HEK293T (cell line): ENCODE data around the gene ZNF43.
"Not testable (repeated sequence)": the region's sequence is repeated elsewhere in the genome, so short reads cannot be mapped to it uniquely, and the experiment has no call there.

Experiments used
- CTCF ChIA-PET: fragments of 350-600 bp; formaldehyde crosslinking; extraction: SDS; loops from one replicate; lab custom pipeline; 2021; ENCODE audit warnings: antibody characterized with exemption, inconsistent platforms; lab: Yijun Ruan, JAX
- POLR2A ChIA-PET: fragments of 350-600 bp; formaldehyde crosslinking; extraction: SDS; loops from one replicate; lab custom pipeline; 2020; ENCODE audit warnings: antibody characterized with exemption, inconsistent platforms; lab: Yijun Ruan, JAX
- DNase-seq: peaks from one replicate; pipeline ENCODE4 v3.0.0; 2012; ENCODE audit warnings: mixed read lengths; ENCODE audit errors: extremely low spot score
- ARNT ChIP-seq: fragments of 450-650 bp; IDR thresholded peaks from 2 replicates; pipeline ENCODE4 v1.6.1; 2017; ENCODE audit warnings: mild to moderate bottlenecking
- BHLHE40 ChIP-seq: fragments of 450-650 bp; IDR thresholded peaks from 2 replicates; pipeline ENCODE4 v1.6.1; 2016; ENCODE audit warnings: mild to moderate bottlenecking, moderate library complexity, borderline replicate concordance
- CTBP1 ChIP-seq: fragments of 450-650 bp; IDR thresholded peaks from 2 replicates; pipeline ENCODE4 v1.6.1; 2016; ENCODE audit warnings: borderline replicate concordance
- ELF4 ChIP-seq: fragments of 450-650 bp; IDR thresholded peaks from 2 replicates; pipeline ENCODE4 v1.6.1; 2017; ENCODE audit warnings: antibody characterized with exemption
- FOXA1 ChIP-seq: fragments of 450-650 bp; IDR thresholded peaks from 2 replicates; pipeline ENCODE4 v1.6.1; 2016; ENCODE audit warnings: mild to moderate bottlenecking
- FOXK2 ChIP-seq: fragments of 450-650 bp; IDR thresholded peaks from 2 replicates; pipeline ENCODE4 v1.6.1; 2016; ENCODE audit warnings: mild to moderate bottlenecking
- FOXM1 ChIP-seq: fragments of 450-650 bp; IDR thresholded peaks from 2 replicates; pipeline ENCODE4 v1.6.1; 2017; ENCODE audit warnings: mild to moderate bottlenecking, borderline replicate concordance
- HDGF ChIP-seq: fragments of 450-650 bp; IDR thresholded peaks from 2 replicates; pipeline ENCODE4 v1.6.1; 2017; ENCODE audit warnings: antibody characterized with exemption, borderline replicate concordance
- L3MBTL2 ChIP-seq: fragments of 450-650 bp; conservative IDR thresholded peaks from 2 replicates; pipeline ENCODE4 v1.6.1; 2016; ENCODE audit warnings: mild to moderate bottlenecking
- LEF1 ChIP-seq: fragments of 450-650 bp; IDR thresholded peaks from 2 replicates; pipeline ENCODE4 v1.6.1; 2017; ENCODE audit warnings: mild to moderate bottlenecking, borderline replicate concordance
- NFRKB ChIP-seq: fragments of 450-650 bp; IDR thresholded peaks from 2 replicates; pipeline ENCODE4 v1.6.1; 2016; ENCODE audit warnings: mild to moderate bottlenecking, moderate library complexity
- SP1 ChIP-seq: fragments of 450-650 bp; IDR thresholded peaks from 2 replicates; pipeline ENCODE4 v1.6.1; 2017
- SUZ12 ChIP-seq: fragments of 450-650 bp; IDR thresholded peaks from 2 replicates; pipeline ENCODE4 v1.6.1; 2016; ENCODE audit warnings: mild to moderate bottlenecking
- TARDBP ChIP-seq: fragments of 450-650 bp; IDR thresholded peaks from 2 replicates; pipeline ENCODE4 v1.6.1; 2016
- ZNF384 ChIP-seq: fragments of 450-650 bp; IDR thresholded peaks from 2 replicates; pipeline ENCODE4 v1.6.1; 2016
- TF ChIP-seq, protein P1 (sequence below): fragments of 450-650 bp; IDR thresholded peaks from 2 replicates; pipeline ENCODE4 v1.6.1; 2016

ZNF43 gene

DNA sequence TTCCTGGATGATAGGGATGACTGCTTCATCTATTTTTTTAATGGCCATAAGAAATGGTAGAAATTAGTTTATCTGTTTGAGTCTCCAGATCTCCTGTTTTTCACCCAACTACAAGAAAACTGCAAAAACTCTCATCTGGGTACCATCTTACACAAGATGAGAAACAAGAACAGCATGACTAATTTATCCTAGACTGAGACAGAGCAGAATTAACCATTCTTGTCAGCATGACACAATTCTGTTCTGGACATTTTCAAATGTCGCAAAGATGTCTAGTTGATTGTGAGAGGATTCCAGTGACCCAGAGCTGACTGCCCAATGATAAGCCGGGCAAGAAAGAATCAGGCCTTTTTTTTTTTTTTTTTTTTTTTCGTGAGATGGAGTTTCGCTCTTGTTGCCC lies 12.8 kb downstream of the ZNF43 start:
- POLR2A ChIA-PET: no interaction called here
- no peak for TF ChIP-seq ELF4
- TF ChIP-seq SUZ12: no peak
- TF ChIP-seq FOXA1: no peak
- no peak for TF ChIP-seq FOXM1
- TF ChIP-seq SP1: no peak
- TF ChIP-seq, protein P1, sequence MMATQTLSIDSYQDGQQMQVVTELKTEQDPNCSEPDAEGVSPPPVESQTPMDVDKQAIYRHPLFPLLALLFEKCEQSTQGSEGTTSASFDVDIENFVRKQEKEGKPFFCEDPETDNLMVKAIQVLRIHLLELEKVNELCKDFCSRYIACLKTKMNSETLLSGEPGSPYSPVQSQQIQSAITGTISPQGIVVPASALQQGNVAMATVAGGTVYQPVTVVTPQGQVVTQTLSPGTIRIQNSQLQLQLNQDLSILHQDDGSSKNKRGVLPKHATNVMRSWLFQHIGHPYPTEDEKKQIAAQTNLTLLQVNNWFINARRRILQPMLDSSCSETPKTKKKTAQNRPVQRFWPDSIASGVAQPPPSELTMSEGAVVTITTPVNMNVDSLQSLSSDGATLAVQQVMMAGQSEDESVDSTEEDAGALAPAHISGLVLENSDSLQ: no peak
- no peak for TF ChIP-seq LEF1
- TF ChIP-seq TARDBP: no peak
- TF ChIP-seq BHLHE40: no peak
- TF ChIP-seq FOXK2: no peak
- no peak for TF ChIP-seq L3MBTL2
- TF ChIP-seq HDGF: no peak
- no peak for TF ChIP-seq NFRKB
- TF ChIP-seq ZNF384: no peak
- no peak for TF ChIP-seq ARNT
- CTCF ChIA-PET: no interaction called here
- no peak for DNase-seq

GRCh38 chr19:21812448-21812847 lies 23.5 kb downstream of the ZNF43 start:
- no peak for DNase-seq
- no peak for TF ChIP-seq SP1

DNA sequence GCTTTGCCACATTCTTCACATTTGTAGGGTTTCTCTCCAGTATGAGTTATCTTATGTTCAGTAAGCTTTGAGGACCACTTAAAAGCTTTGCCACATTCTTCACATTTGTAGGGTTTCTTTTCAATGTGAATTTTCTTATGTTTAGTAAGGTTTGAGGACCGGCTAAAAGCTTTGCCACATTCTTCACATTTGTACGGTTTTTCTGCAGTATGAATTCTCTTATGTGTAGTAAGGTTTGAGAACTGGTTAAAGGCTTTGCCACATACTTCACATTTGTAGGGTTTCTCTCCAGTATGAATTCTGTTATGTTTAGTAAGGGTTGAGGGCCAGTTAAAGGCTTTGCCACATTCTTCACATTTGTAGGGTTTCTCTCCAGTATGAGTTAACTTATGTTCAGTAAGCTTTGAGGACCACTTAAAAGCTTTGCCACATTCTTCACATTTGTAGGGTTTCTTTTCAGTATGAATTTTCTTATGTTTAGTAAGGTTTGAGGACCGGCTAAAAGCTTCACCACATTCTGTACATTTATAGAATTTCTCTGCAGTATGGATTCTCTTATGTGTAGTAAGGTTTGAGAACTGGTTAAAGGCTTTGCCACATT lies 27.5 kb downstream of the ZNF43 start:
- POLR2A ChIA-PET, CTCF ChIA-PET, DNase-seq: not testable (repeated sequence)

More at GRCh38 chr19:21812448-21812847, 23.5 kb downstream of the ZNF43 start:
- ChIA-PET POLR2A (no interaction called here), CTCF (no interaction called here)

GRCh38 chr19:21789466-21790085 lies 46.4 kb downstream of the ZNF43 start:
- no peak for DNase-seq
- CTCF ChIA-PET: no interaction called here
- no peak for TF ChIP-seq FOXM1
- TF ChIP-seq CTBP1: no peak
- no peak for TF ChIP-seq LEF1
- no peak for TF ChIP-seq TARDBP
- TF ChIP-seq FOXA1: no peak
- no peak for TF ChIP-seq ELF4
- TF ChIP-seq ARNT: no peak
- no peak for TF ChIP-seq NFRKB
- TF ChIP-seq L3MBTL2: no peak
- TF ChIP-seq, protein P1: no peak
- no peak for TF ChIP-seq FOXK2
- no peak for TF ChIP-seq ZNF384
- TF ChIP-seq SP1: no peak
- TF ChIP-seq SUZ12: no peak
- TF ChIP-seq HDGF: no peak
- TF ChIP-seq BHLHE40: no peak
- POLR2A ChIA-PET: no interaction called here

DNA sequence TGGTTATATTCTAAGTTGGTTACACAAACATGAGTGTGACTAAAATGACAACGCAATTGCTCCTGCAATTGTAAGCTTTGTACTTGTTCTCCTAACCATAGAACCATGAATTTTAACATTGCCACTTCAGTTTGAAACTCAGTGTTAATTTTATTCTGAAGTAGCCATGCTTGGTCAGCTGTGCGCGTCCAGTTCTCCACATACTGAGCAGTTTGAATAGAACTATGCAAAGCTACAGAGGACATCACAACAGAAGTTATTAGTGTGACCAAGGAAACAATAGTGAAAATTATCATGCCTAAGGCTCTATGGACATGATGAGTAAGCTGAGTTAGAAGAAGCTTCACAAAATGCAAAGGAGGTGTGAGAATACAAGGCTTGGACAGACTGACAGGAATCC lies 49.0 kb downstream of the ZNF43 start:
- TF ChIP-seq L3MBTL2: no peak
- TF ChIP-seq SUZ12: no peak
- no peak for TF ChIP-seq FOXM1
- TF ChIP-seq FOXK2: no peak
- TF ChIP-seq NFRKB: no peak
- TF ChIP-seq LEF1: no peak
- TF ChIP-seq ZNF384: no peak

DNA sequence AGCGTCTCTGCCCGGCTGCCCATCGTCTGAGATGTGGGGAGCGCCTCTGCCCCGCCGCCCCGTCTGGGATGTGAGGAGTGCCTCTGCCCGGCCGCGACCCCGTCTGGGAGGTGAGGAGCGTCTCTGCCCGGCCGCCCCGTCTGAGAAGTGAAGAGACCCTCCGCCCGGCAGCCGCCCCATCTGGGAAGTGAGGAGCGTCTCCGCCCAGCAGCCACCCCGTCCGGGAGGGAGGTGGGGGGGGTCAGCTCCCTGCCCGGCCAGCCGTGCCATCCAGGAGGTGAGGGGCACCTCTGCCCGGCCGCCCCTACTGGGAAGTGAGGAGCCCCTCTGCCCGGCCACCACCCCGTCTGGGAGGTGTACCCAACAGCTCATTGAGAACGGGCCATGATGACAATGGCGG lies 60.2 kb downstream of the ZNF43 start:
- CTCF ChIA-PET, DNase-seq, POLR2A ChIA-PET: not testable (repeated sequence)

More for the DNA sequence above, 49.0 kb downstream of the ZNF43 start:
- POLR2A ChIA-PET: no interaction called here
- CTCF ChIA-PET: no interaction called here
- no peak for DNase-seq

DNA sequence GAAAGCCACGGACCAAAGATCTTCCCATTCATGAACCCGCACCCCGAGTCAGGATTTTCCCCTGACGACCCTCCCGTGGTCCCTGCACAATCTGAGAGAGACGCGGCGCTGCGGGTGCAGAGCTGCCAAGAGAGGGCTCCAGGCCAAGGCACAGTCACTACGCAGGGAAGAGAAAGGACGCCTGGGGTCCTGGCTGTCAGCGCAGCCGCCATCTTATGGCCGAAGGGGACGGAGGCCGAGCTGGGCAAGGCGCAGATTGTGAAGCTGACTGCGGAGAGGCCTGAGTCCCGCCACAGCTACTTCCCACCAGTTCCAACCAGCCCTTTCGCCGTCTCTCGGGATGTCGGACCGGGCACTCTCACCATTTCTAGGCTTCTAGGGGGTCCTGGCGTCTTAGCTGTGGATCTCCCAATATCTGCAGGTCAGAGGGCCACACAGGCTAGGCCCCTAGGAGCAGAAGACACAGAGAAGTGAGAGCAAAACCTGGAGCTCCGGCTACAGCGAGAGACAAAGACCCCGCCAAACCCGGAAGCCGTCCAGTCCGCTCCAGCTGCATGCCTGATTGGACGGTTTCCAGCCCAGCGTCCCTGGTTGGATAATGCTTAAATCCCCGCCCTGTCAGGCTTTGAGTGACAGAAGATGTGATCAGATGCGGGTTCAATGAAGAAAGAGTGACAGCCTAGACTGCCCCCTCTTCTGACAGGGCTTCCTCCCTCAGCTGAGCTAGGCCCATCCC lies 68.7 kb downstream of the ZNF43 start, which contains the start of gene ZNF100:
ZNF100 (minus strand) TSS at position 515 of the 736 bp plus-strand sequence; CDS start at position 365, 150 bp downstream.
- POLR2A ChIA-PET: interaction anchor here (0.6 to 1.2 kb wide), 6 partner anchors 8 to 1507 kb away, joined by 3 to 5 read pairs (median 3); partner anchors contain the start of gene ZNF430
- CTCF ChIA-PET: no interaction called here
- peak; percentile 65 for DNase-seq
- TF ChIP-seq, protein P1: peak; percentile 98
- TF ChIP-seq FOXK2 (no peak), ELF4 (peak; percentile 76)

- POLR2A ChIA-PET: interaction anchor here (1.2 kb wide), 2 partner anchors 8 to 85 kb away, joined by 3 to 5 read pairs; no protein-coding TSS in a partner anchor
- CTCF ChIA-PET, DNase-seq: not testable (repeated sequence)
Measured at GRCh38 chr19:21766705-21767064, 69.3 kb downstream of the ZNF43 start.
